Measurements from ENCODE around the gene SLC9A9. TPM values are rescaled to one million over a fixed set of nuclear protein-coding genes. Genes with fewer than 3 reads are reported as not detected.
A peak's percentile ranks its signal among the peaks of the same experiment; 100 is the strongest.
"Not testable (repeated sequence)": the region's sequence is repeated elsewhere in the genome, so short reads cannot be mapped to it uniquely, and the experiment has no call there.

Gene SLC9A9
- polyA plus RNA-seq, 1 of the 3 experiments (the other 2 are of a cell fraction): 0.05 TPM

DNA sequence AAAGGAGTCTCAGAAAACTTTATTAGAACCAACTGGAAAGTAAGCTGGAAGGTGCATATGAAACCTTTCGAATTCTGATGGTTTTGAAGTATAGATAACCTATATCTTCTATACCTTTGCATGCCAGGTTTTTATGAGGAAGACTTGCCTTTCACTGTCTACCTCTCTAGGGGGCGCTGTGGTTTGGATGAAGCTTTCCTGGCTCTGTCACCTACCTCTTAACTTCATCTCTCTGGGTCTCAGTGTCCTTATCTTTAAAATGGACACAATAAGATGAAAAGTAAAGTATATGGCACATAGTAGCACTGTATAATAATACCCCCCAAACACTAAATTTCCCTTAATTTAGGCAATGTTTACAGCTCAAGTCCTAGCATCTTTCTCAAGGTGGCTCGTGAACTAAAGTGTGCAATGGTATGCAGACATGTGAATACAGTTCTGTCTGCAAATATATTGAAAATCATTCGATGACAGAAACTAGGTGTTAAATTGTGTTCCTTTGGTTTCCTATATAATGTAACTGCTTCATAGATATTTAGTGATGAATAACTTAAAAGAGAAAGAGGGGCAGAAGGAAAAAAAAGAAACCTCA, 414.4 kb downstream of the SLC9A9 start:
- Histone ChIP-seq H3K4me3 (ENCODE audit: low read depth in 2 of 2, low read length in 1 of 2) (no peak overlapping the region), H3K4me1 (ENCODE audit: control insufficient read depth in 1 of 2, insufficient read depth in 2 of 2, low read depth in 1 of 2, low read length in 1 of 2) (no peaks in the 10 kb centered on the region), H3K4me2 (no peak overlapping the region), H3K27ac (ENCODE audit: low read depth in 2 of 2, low read length in 1 of 2) (no peak overlapping the region), H3K79me2 (ENCODE audit: insufficient read depth) (no peaks in the 10 kb centered on the region), H3K36me3 (replicated peaks in 1 of 2; ENCODE audit: control insufficient read depth in 1 of 2, insufficient read depth in 2 of 2, low read length in 1 of 2) (no peaks in the 10 kb centered on the region), H4K20me1 (ENCODE audit: insufficient read depth) (no peaks in the 10 kb centered on the region), H2AFZ (ENCODE audit: low read depth) (no peak overlapping the region), H3F3A (replicated peaks; ENCODE audit: insufficient read depth) (no peaks in the 10 kb centered on the region), H3K27me3 (ENCODE audit: insufficient read depth) (no peaks in the 10 kb centered on the region), H3K9me3 (no peaks in the 10 kb centered on the region), H3K9me2 (no peaks in the 10 kb centered on the region), H3K9ac (no peak overlapping the region)
- 3% methylated on average over 4 of the region's 4 CpGs for WGBS (ENCODE audit: low lambda C conversion rate)
- ChIA-PET POLR2A (no interaction called here), CTCF (interaction anchor here (0.6 to 0.7 kb wide), 2 partner anchors 12 to 103 kb away, joined by 3 read pairs; no protein-coding TSS in a partner anchor)
- DNase-seq: peak; percentile 2
- TF ChIP-seq RFX5 (IDR thresholded peaks at IDR 0.05; ENCODE audit: low read length) (no peak), MEF2A (IDR thresholded peaks at IDR 0.05; ENCODE audit: borderline replicate concordance, low read depth) (no peak)
- TF ChIP-seq, protein P1, sequence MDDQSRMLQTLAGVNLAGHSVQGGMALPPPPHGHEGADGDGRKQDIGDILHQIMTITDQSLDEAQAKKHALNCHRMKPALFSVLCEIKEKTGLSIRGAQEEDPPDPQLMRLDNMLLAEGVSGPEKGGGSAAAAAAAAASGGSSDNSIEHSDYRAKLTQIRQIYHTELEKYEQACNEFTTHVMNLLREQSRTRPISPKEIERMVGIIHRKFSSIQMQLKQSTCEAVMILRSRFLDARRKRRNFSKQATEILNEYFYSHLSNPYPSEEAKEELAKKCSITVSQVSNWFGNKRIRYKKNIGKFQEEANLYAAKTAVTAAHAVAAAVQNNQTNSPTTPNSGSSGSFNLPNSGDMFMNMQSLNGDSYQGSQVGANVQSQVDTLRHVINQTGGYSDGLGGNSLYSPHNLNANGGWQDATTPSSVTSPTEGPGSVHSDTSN (IDR thresholded peaks at IDR 0.05): no peak
- TF ChIP-seq, protein P2, sequence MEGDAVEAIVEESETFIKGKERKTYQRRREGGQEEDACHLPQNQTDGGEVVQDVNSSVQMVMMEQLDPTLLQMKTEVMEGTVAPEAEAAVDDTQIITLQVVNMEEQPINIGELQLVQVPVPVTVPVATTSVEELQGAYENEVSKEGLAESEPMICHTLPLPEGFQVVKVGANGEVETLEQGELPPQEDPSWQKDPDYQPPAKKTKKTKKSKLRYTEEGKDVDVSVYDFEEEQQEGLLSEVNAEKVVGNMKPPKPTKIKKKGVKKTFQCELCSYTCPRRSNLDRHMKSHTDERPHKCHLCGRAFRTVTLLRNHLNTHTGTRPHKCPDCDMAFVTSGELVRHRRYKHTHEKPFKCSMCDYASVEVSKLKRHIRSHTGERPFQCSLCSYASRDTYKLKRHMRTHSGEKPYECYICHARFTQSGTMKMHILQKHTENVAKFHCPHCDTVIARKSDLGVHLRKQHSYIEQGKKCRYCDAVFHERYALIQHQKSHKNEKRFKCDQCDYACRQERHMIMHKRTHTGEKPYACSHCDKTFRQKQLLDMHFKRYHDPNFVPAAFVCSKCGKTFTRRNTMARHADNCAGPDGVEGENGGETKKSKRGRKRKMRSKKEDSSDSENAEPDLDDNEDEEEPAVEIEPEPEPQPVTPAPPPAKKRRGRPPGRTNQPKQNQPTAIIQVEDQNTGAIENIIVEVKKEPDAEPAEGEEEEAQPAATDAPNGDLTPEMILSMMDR (IDR thresholded peaks at IDR 0.05): peak; percentile 45

DNA sequence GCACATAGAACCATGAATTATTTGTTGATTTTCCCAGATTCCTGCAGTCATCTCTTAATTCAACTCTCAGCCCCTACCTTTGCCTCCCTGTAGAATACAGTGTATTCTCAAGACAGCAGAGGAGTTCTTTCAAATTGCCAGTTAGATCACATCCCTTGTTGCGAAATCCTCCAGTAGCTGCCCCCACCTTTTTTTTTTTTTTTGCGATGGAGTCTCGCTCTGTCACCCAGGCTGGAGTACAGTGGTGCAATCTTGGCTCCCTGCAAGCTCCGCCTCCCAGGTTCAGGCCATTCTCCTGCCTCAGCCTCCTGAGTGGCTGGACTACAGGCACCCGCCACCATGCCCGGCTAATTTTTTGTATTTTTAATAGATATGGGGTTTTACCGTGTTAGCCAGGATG, 417.0 kb downstream of the SLC9A9 start:
- H3K79me2 ChIP-seq (ENCODE audit: insufficient read depth); H3K27me3 ChIP-seq (ENCODE audit: insufficient read depth); H4K20me1 ChIP-seq (ENCODE audit: insufficient read depth); H3K9ac ChIP-seq; H3K4me1 ChIP-seq (ENCODE audit: control insufficient read depth in 1 of 2, insufficient read depth in 2 of 2, low read depth in 1 of 2, low read length in 1 of 2); DNase-seq; H3K4me2 ChIP-seq; H3F3A ChIP-seq (replicated peaks; ENCODE audit: insufficient read depth); H2AFZ ChIP-seq (ENCODE audit: low read depth); H3K27ac ChIP-seq (ENCODE audit: low read depth in 2 of 2, low read length in 1 of 2); H3K9me3 ChIP-seq; H3K4me3 ChIP-seq (ENCODE audit: low read depth in 2 of 2, low read length in 1 of 2); H3K9me2 ChIP-seq; POLR2A ChIA-PET; H3K36me3 ChIP-seq (replicated peaks in 1 of 2; ENCODE audit: control insufficient read depth in 1 of 2, insufficient read depth in 2 of 2, low read length in 1 of 2); CTCF ChIA-PET: not testable (repeated sequence)
- WGBS (ENCODE audit: low lambda C conversion rate): 32% methylated on average over 7 of the region's 7 CpGs

DNA sequence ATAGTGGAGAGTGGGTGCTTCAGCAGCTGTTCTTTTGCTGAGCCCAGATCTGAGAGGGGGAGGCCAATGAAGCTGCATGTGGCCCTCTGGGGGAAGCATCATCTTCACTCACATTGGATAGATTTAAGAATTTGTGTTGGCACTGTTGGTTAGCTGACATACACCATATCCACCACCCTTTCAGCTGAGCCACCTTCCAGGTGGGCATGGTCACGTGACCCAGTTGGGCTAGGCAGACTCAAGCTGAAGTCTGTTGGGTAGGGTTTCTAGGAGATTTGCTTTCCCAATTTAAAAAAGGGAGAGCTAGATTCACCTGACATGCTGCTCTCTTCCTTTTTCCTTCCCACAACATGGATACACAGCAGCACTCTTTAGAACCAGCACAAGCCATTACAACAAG, 417.7 kb downstream of the SLC9A9 start:
- Histone ChIP-seq H4K20me1 (ENCODE audit: insufficient read depth) (no peaks in the 10 kb centered on the region), H3K4me1 (ENCODE audit: control insufficient read depth in 1 of 2, insufficient read depth in 2 of 2, low read depth in 1 of 2, low read length in 1 of 2) (no peaks in the 10 kb centered on the region), H3K4me3 (ENCODE audit: low read depth in 2 of 2, low read length in 1 of 2) (no peak overlapping the region), H3K27me3 (ENCODE audit: insufficient read depth) (no peaks in the 10 kb centered on the region), H3K9ac (no peak overlapping the region), H3K79me2 (ENCODE audit: insufficient read depth) (no peaks in the 10 kb centered on the region), H2AFZ (ENCODE audit: low read depth) (no peak overlapping the region), H3K27ac (ENCODE audit: low read depth in 2 of 2, low read length in 1 of 2) (no peak overlapping the region), H3F3A (replicated peaks; ENCODE audit: insufficient read depth) (no peaks in the 10 kb centered on the region), H3K36me3 (replicated peaks in 1 of 2; ENCODE audit: control insufficient read depth in 1 of 2, insufficient read depth in 2 of 2, low read length in 1 of 2) (no peaks in the 10 kb centered on the region), H3K4me2 (no peak overlapping the region), H3K9me3 (no peaks in the 10 kb centered on the region), H3K9me2 (no peaks in the 10 kb centered on the region)
- ChIA-PET CTCF (no interaction called here), POLR2A (no interaction called here)
- DNase-seq: no peak
- WGBS (ENCODE audit: low lambda C conversion rate): 36% methylated on average over 1 of the region's 1 CpG
- TF ChIP-seq SMC3 (IDR thresholded peaks at IDR 0.05; ENCODE audit: low read depth, low read length) (no peak), FOXJ3 (CRISPR knock-in tag; IDR thresholded peaks at IDR 0.05) (no peak), CHD2 (IDR thresholded peaks at IDR 0.05; ENCODE audit: low read length, partially characterized antibody) (no peak), NRF1 (IDR thresholded peaks at IDR 0.05; ENCODE audit: low read depth, low read length) (no peak), TEAD4 (IDR thresholded peaks at IDR 0.05; ENCODE audit: borderline replicate concordance, insufficient read depth) (no peak), ELF1 (IDR thresholded peaks at IDR 0.05) (no peak), MXI1 (IDR thresholded peaks at IDR 0.05; ENCODE audit: low read depth, low read length) (no peak), GATA2 (CRISPR knock-in tag; IDR thresholded peaks at IDR 0.05) (no peak)
- TF ChIP-seq, protein P3, sequence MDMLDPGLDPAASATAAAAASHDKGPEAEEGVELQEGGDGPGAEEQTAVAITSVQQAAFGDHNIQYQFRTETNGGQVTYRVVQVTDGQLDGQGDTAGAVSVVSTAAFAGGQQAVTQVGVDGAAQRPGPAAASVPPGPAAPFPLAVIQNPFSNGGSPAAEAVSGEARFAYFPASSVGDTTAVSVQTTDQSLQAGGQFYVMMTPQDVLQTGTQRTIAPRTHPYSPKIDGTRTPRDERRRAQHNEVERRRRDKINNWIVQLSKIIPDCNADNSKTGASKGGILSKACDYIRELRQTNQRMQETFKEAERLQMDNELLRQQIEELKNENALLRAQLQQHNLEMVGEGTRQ (IDR thresholded peaks at IDR 0.05; ENCODE audit: borderline replicate concordance, low read depth, low read length): no peak
- TF ChIP-seq, protein P4, sequence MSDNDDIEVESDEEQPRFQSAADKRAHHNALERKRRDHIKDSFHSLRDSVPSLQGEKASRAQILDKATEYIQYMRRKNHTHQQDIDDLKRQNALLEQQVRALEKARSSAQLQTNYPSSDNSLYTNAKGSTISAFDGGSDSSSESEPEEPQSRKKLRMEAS (IDR thresholded peaks at IDR 0.05; ENCODE audit: low read depth): no peak

Measured in SK-N-SH (cell line).